IMR-90 (cell line): Measurements from ENCODE around the gene SEMA4B. TPM values are rescaled to one million over a fixed set of nuclear protein-coding genes. Genes with fewer than 3 reads are reported as not detected.
A peak's percentile ranks its signal among the peaks of the same experiment; 100 is the strongest.

Experiments used
- ATAC-seq: fragments of 200-7000 bp; cut with Tn5 transposase; 2 replicates; pipeline ENCODE4 v1.9.1; 2020; ENCODE audit warnings: low read depth, mild to moderate bottlenecking, moderate library complexity
- BruUV-seq: library from RNA; stranded (reverse); fragments of 400-500 nt; replicated peaks from 2 replicates; lab custom pipeline; 2021; lab: Mats Ljungman, UMichigan
- CTCF ChIA-PET: fragments of 300-600 bp; formaldehyde crosslinking; extraction: SDS; loops from one replicate; lab custom pipeline; 2021; ENCODE audit warnings: antibody characterized with exemption; lab: Yijun Ruan, JAX
- POLR2A ChIA-PET: fragments of 300-600 bp; sonication (Branson Sonifier 250); formaldehyde crosslinking; loops from one replicate; lab custom pipeline; 2022; ENCODE audit warnings: antibody characterized with exemption; ENCODE audit not compliant: unreplicated experiment; lab: Charles Lee
- DNase-seq: peaks from one replicate; pipeline ENCODE4 v3.0.0; 2013
- H2AFZ ChIP-seq: replicated peaks from 2 replicates; pipeline ENCODE3; 2013; ENCODE audit warnings: low read length, mild to moderate bottlenecking; ENCODE audit not compliant: poor library complexity
- H2AK5ac ChIP-seq: 2 replicates; pipeline ENCODE4 v1.6.1; 2013; ENCODE audit warnings: low read depth, low read length, inconsistent platforms
- H2AK9ac ChIP-seq: replicated peaks from 2 replicates; pipeline ENCODE3; 2013; ENCODE audit warnings: mild to moderate bottlenecking, low read depth, low read length, moderate library complexity; ENCODE audit not compliant: poor library complexity
- H2BK120ac ChIP-seq: 2 replicates; pipeline ENCODE4 v1.6.1; 2013; ENCODE audit warnings: low read depth, low read length, inconsistent platforms
- H2BK15ac ChIP-seq: 3 replicates; pipeline ENCODE4 v1.6.1; 2013; ENCODE audit warnings: low read depth, low read length, inconsistent platforms
- H2BK20ac ChIP-seq: 2 replicates; pipeline ENCODE4 v1.6.1; 2013; ENCODE audit warnings: low read depth, mild to moderate bottlenecking, inconsistent platforms, low read length, moderate library complexity
- H2BK5ac ChIP-seq: 2 replicates; pipeline ENCODE4 v1.6.1; 2013; ENCODE audit warnings: mild to moderate bottlenecking, low read depth, low read length, inconsistent platforms; ENCODE audit not compliant: poor library complexity, severe bottlenecking
- H3K14ac ChIP-seq: replicated peaks from 2 replicates; pipeline ENCODE4 v1.6.1; 2013; ENCODE audit warnings: low read depth, low read length, inconsistent platforms
- H3K18ac ChIP-seq: 2 replicates; pipeline ENCODE4 v1.6.1; 2013; ENCODE audit warnings: low read depth, low read length, control low read depth
- H3K23ac ChIP-seq: 2 replicates; pipeline ENCODE4 v1.6.1; 2013; ENCODE audit warnings: low read depth, low read length, inconsistent platforms
- H3K27ac ChIP-seq: 2 replicates; pipeline ENCODE4 v1.5.1; 2013; ENCODE audit warnings: mild to moderate bottlenecking, control low read depth, low read length; ENCODE audit not compliant: insufficient read depth
- H3K27me3 ChIP-seq: 2 replicates; pipeline ENCODE4 v1.6.1; 2013; ENCODE audit warnings: low read length; ENCODE audit not compliant: control insufficient read depth, insufficient read depth
- H3K36me3 ChIP-seq: 2 replicates; pipeline ENCODE4 v1.6.1; 2013; ENCODE audit warnings: low read length, mixed read lengths; ENCODE audit not compliant: control insufficient read depth, insufficient read depth
- H3K4ac ChIP-seq: 2 replicates; pipeline ENCODE4 v1.6.1; 2013; ENCODE audit warnings: low read depth, low read length, inconsistent platforms
- H3K4me1 ChIP-seq: 2 replicates; pipeline ENCODE4 v1.6.1; 2013; ENCODE audit warnings: low read length, mixed read lengths; ENCODE audit not compliant: control insufficient read depth, insufficient read depth
- H3K4me2 ChIP-seq: 2 replicates; pipeline ENCODE4 v1.6.1; 2013; ENCODE audit warnings: low read depth, mild to moderate bottlenecking, control low read depth, low read length, moderate library complexity
- H3K4me3 ChIP-seq: 2 replicates; pipeline ENCODE4 v1.5.1; 2013; ENCODE audit warnings: low read depth, mild to moderate bottlenecking, control low read depth, low read length, moderate library complexity; ENCODE audit not compliant: insufficient read depth
- H3K56ac ChIP-seq: 2 replicates; pipeline ENCODE4 v1.6.1; 2013; ENCODE audit warnings: low read length, inconsistent platforms; ENCODE audit not compliant: insufficient read depth; ENCODE audit errors: extremely low read depth
- H3K79me1 ChIP-seq, 2 experiments: 2 replicates each; pipeline ENCODE4 v1.6.1; 2013; ENCODE audit warnings: low read length in 2 of 2, inconsistent platforms in 1 of 2, low read depth in 1 of 2
- H3K9ac ChIP-seq: 2 replicates; pipeline ENCODE4 v1.6.1; 2013; ENCODE audit warnings: low read depth, low read length, control low read depth
- H3K9me1 ChIP-seq: 2 replicates; pipeline ENCODE4 v1.6.1; 2013; ENCODE audit warnings: low read length, inconsistent platforms; ENCODE audit not compliant: insufficient read depth
- H3K9me3 ChIP-seq: 2 replicates; pipeline ENCODE4 v1.6.1; 2013; ENCODE audit warnings: low read length; ENCODE audit not compliant: control insufficient read depth, insufficient read depth
- H4K20me1 ChIP-seq: 2 replicates; pipeline ENCODE4 v1.6.1; 2013; ENCODE audit warnings: low read length, inconsistent platforms; ENCODE audit not compliant: insufficient read depth
- H4K5ac ChIP-seq: 2 replicates; pipeline ENCODE4 v1.6.1; 2013; ENCODE audit warnings: mild to moderate bottlenecking, low read depth, low read length, control low read depth
- H4K8ac ChIP-seq, 2 experiments: 2 replicates each; pipeline ENCODE4 v1.6.1; 2013; ENCODE audit warnings: low read depth in 2 of 2, low read length in 2 of 2, control low read depth in 1 of 2, inconsistent platforms in 1 of 2
- H4K91ac ChIP-seq: 2 replicates; pipeline ENCODE4 v1.6.1; 2013; ENCODE audit warnings: low read depth, low read length, inconsistent platforms; ENCODE audit not compliant: insufficient read depth
- BHLHE40 ChIP-seq: fragments of 150-350 bp; IDR thresholded peaks from 2 replicates; pipeline ENCODE4 v1.6.1; 2016; ENCODE audit warnings: mild to moderate bottlenecking, low read depth, low read length
- CEBPB ChIP-seq: IDR thresholded peaks from 2 replicates; pipeline ENCODE4 v1.6.1; 2012; ENCODE audit warnings: low read depth, low read length, improper control_type of control experiment
- CHD1 ChIP-seq: IDR thresholded peaks from 2 replicates; pipeline ENCODE4 v1.6.1; 2012; ENCODE audit warnings: low read depth, low read length, improper control_type of control experiment
- MAFK ChIP-seq: IDR thresholded peaks from 2 replicates; pipeline ENCODE4 v1.6.1; 2012; ENCODE audit warnings: low read depth, low read length, improper control_type of control experiment
- MXI1 ChIP-seq: IDR thresholded peaks from 2 replicates; pipeline ENCODE4 v1.6.1; 2012; ENCODE audit warnings: low read depth, mild to moderate bottlenecking, low read length, moderate library complexity, borderline replicate concordance
- NFE2L2 ChIP-seq: fragments of 150-350 bp; IDR thresholded peaks from 2 replicates; pipeline ENCODE4 v1.6.1; 2016; ENCODE audit warnings: low read depth, mild to moderate bottlenecking, low read length
- POLR2A ChIP-seq: IDR thresholded peaks from 2 replicates; pipeline ENCODE4 v1.6.1; 2012; ENCODE audit warnings: mild to moderate bottlenecking, low read depth, low read length
- RAD21 ChIP-seq: IDR thresholded peaks from 2 replicates; pipeline ENCODE4 v1.6.1; 2012; ENCODE audit warnings: low read length, improper control_type of control experiment
- WGBS, 2 experiments: methylation state at CpG; one replicate each; pipeline versions ENCODE4 v1.1.5 to v1.1.7; 2013; ENCODE audit warnings: missing lambda C conversion rate in 2 of 2; ENCODE audit not compliant: insufficient read length in 1 of 2; ENCODE audit errors: extremely low coverage in 2 of 2; 5-methylcytosine and 5-hydroxymethylcytosine counted together
- dilution Hi-C: fragments of 300-500 bp; cut with HindIII; formaldehyde crosslinking; loops from one replicate; pipeline ENCODE4 v1.14.3; 2018; ENCODE audit warnings: low sequenced_read_pairs; ENCODE audit not compliant: unreplicated experiment
- in situ Hi-C: fragments of 300-500 bp; cut with MboI; formaldehyde crosslinking; loops from 3 replicates; pipeline ENCODE4 v1.14.3; 2019; ENCODE audit warnings: low sequenced_read_pairs, inconsistent platforms, mixed read lengths
- intact Hi-C: fragments of 100-400 bp; cut with micrococcal nuclease; formaldehyde crosslinking; loops from 2 replicates; pipeline ENCODE4 v1.10.0; 2022
- polyA plus RNA-seq, 3 experiments: library from polyadenylated mRNA; depleted of rRNA; stranded (reverse); fragments of >200 nt; gene quantifications; 2 replicates each; pipeline ENCODE4 v1.2.3, GENCODE V29; 2012; ENCODE audit warnings: low replicate concordance in 1 of 3
- total RNA-seq: library from RNA; depleted of rRNA; stranded (reverse); fragments of >200 nt; gene quantifications from 2 replicates; pipeline ENCODE4 v1.2.3, GENCODE V29; 2012

SEMA4B gene
- total and polyA plus RNA-seq, 2 of the 4 experiments (the other 2 are of a cell fraction): 5.0 to 22.5 TPM

DNA sequence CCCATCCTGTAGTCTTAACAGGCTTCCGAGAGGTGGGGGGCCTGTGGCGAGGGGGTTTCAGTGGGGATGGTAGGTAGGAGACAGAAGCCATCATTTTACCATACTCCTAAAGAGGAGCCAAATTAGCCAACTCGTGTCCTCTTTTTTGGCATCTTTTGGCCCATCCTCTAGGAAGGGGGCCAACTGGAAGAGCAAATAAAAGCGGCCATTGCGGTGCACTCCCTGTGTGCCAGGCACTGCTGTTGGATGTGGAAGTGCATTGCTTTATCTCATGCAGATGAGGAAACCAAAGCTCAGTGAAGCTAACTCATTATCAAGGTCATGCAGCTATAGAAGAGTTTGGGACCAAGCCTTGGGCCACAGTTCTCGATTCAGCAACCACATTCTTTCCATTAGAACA, 6.1 kb downstream of the SEMA4B start:
- H4K20me1 ChIP-seq: no peaks in the 10 kb centered on the region; the same call in 1 of the 2 replicates
- no peak overlapping the region for H3K56ac ChIP-seq
- H2AK5ac ChIP-seq: no peak overlapping the region
- H4K5ac ChIP-seq: no peak overlapping the region
- WGBS, 2 experiments: no CpG with 5 or more reads among the region's 6 CpGs
- H2AFZ ChIP-seq: no peak overlapping the region
- CTCF ChIA-PET: interaction anchor here (1.2 kb wide), 1 partner anchor 14 kb away, joined by 3 read pairs; no protein-coding TSS in a partner anchor
- no peak overlapping the region for H3K4me3 ChIP-seq
- no peak overlapping the region for H3K27ac ChIP-seq
- H4K91ac ChIP-seq: no peak overlapping the region
- BruUV-seq: no TSS peak
- POLR2A ChIA-PET: no interaction called here
- no peak overlapping the region for H3K4me2 ChIP-seq
- peaks cover 7% of the 10 kb centered on the region for H3K36me3 ChIP-seq
- intact Hi-C loops: no loop called here
- TF ChIP-seq CHD1: no peak
- no peak for TF ChIP-seq CEBPB
- no peak for TF ChIP-seq POLR2A
- TF ChIP-seq MAFK: no peak
- TF ChIP-seq RAD21: no peak
- no peak for TF ChIP-seq NFE2L2
- no peak for TF ChIP-seq MXI1
- TF ChIP-seq BHLHE40: no peak
- no peak for DNase-seq
- no peak overlapping the region for H3K4ac ChIP-seq
- no peak overlapping the region for H2BK20ac ChIP-seq
- no peak overlapping the region for H3K23ac ChIP-seq
- peak overlapping the region; percentile 51 for H2AK9ac ChIP-seq
- H3K14ac ChIP-seq: no peak overlapping the region
- no peaks in the 10 kb centered on the region for H3K9me3 ChIP-seq
- H3K18ac ChIP-seq: no peak overlapping the region
- no peaks in the 10 kb centered on the region for H3K27me3 ChIP-seq
- peaks cover 39 to 58% of the 10 kb centered on the region in 2 experiments for H3K79me1 ChIP-seq
- in situ Hi-C loops: no loop called here
- H4K8ac ChIP-seq: no peak overlapping the region
- dilution Hi-C loops: no loop called here
- ATAC-seq: no peak
- peaks cover 15% of the 10 kb centered on the region for H3K9me1 ChIP-seq
- H2BK15ac ChIP-seq: no peak overlapping the region
- H3K4me1 ChIP-seq: peaks cover 9% of the 10 kb centered on the region
- no peak overlapping the region for H2BK5ac ChIP-seq
- no peak overlapping the region for H3K9ac ChIP-seq
- H2BK120ac ChIP-seq: no peak overlapping the region
